GM19468 (cell line): ENCODE measurements around the gene KBTBD8.

Experiments used
- ATAC-seq: cut with Tn5 transposase; IDR thresholded peaks from one replicate; pipeline ENCODE4 v1.9.1; 2021; ENCODE audit warnings: mild to moderate bottlenecking, moderate library complexity, moderate number of reproducible peaks; ENCODE audit not compliant: unreplicated experiment; ENCODE audit errors: extremely low read depth

KBTBD8 gene

GRCh38 chr3:66996696-66997095 is 1.4 kb upstream of the KBTBD8 start:
- no peak for ATAC-seq

DNA sequence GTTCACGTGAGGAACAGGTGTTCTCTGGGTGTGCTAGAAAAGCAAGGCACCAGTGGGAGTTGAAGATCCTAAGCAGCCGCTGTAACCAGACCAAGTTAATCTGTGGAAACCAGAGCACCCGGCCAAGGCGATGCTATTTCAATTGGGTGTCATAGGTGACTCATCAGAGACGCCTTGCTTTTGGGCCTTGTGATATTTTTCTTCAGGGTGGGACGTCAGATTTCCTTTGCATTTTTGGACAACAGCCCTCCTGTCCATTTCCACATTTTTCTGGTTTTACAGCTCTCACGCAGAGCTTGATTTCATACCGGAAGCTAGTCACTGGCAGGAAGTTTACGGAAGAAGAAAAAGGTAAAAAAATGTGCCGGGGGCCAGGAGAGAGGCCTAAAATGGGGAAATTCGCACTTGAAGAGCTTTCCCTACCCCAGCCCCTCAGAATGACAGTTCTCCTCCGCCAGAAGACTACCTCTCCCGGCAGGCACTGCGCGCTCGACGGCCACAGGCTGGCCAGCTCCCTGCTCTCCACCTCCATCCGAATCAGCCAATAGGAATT is 471 bp upstream of the KBTBD8 start:
- ATAC-seq = no peak

DNA sequence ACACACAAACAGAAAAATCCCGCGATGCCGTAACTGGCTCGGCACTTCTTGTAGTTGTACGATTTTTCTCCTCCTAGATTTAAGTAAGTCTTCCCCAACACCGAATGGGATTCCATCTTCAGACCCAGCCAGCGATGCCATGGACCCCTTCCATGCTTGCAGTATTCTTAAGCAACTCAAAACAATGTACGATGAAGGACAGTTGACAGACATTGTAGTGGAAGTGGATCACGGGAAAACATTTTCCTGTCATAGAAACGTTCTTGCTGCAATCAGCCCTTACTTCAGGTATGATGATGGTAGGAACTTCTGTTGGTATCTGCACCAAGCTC is 763 bp downstream of the KBTBD8 start:
- no peak for ATAC-seq

- ATAC-seq = peak; percentile 44
These were observed 1.9 kb downstream of the KBTBD8 start for GRCh38 chr3:67000009-67000408.

GRCh38 chr3:67001086-67001861 is 3.2 kb downstream of the KBTBD8 start:
- ATAC-seq = no peak

GRCh38 chr3:67005974-67006373 is 7.9 kb downstream of the KBTBD8 start:
- no peak for ATAC-seq

- no peak for ATAC-seq
These were observed 8.4 kb downstream of the KBTBD8 start for GRCh38 chr3:67006460-67006859.

DNA sequence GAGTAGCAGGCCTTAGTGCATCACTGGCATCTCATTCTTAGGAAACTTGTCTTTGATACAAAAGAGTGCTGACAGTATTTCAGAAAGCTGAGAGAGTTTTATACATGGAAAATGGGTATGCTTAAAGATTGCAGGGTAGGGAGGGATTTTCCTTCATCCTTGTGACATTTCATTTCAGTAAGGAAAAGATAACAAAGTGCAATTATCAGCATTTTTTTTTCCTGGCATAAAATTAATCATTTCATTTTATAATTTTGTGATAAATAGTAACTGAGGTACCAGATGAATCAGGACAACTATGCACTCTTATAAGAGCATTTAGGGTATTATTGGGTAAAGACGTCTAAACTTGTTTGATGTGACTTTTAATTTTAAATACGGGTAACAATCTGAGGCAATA is 10.3 kb downstream of the KBTBD8 start:
- no peak for ATAC-seq

DNA sequence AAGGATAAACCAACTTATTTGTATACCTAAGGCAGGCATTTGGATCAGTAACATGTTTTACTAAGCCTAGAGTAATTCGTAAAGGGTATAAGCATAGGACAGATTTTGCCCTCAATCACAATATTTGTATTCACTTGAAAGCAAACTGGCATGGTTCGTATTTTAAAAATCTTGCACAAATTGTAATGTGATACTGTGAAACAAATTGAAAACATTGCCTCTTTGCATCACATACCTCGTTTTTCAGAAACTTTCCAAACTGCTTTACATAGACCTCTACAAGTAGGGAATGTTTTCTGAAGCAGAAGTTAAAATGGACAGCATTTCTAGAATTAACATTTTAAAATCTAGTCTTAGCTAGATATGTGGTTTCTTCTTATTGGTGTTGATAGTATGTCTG is 11.6 kb downstream of the KBTBD8 start:
- ATAC-seq = no peak

DNA sequence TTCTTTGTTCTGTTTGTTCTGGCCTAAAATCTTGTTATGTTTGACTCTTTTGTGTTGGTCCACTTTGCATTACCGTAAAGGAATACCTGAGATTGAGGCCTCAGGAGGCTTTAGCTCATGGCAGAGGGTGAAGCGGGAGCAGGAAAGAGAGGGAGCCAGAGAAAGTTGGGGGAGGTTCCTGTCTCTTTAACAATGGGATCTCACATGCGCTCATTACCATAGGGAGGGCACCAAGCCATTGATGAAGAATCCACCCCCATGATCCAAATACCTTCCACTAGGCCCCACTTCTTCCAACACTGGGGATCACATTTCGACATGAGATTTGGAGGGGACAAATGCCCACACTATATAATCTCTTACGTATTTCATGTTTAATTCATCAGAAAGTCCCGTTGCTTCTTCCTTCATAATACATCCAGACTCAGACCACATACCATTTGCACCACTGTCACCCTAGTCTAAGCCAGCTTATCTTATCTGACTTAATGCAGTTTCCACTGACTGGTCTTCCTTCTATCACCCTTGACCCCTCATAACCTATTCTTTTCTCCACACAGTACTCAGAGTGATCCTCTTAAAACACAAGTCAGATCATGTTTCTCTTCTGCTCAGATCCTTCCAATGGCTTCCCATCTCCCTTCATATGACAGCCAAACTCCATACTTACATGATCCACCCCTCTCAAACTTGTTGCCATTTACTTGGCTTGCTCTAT is 13.5 kb downstream of the KBTBD8 start:
- no peak for ATAC-seq

DNA sequence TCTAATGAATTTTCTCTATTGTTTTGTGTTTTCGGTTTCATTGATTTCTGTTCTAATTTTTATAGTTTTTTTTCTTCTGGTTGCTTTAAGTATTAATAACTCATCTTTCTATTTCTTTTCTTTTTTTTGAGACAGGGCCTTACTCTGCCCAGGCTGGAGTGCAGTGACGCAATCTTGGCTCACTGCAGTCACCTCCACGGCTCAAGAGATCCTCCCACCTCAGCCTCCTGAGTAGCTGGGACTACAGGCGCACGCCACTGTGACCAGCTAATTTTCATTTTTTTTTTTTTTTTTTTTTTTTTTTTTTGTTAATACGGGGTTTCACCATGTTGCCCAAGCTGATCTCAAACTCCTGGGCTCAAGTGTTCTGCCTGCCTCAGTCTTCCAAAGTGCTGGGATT is 14.5 kb downstream of the KBTBD8 start:
- no peak for ATAC-seq

DNA sequence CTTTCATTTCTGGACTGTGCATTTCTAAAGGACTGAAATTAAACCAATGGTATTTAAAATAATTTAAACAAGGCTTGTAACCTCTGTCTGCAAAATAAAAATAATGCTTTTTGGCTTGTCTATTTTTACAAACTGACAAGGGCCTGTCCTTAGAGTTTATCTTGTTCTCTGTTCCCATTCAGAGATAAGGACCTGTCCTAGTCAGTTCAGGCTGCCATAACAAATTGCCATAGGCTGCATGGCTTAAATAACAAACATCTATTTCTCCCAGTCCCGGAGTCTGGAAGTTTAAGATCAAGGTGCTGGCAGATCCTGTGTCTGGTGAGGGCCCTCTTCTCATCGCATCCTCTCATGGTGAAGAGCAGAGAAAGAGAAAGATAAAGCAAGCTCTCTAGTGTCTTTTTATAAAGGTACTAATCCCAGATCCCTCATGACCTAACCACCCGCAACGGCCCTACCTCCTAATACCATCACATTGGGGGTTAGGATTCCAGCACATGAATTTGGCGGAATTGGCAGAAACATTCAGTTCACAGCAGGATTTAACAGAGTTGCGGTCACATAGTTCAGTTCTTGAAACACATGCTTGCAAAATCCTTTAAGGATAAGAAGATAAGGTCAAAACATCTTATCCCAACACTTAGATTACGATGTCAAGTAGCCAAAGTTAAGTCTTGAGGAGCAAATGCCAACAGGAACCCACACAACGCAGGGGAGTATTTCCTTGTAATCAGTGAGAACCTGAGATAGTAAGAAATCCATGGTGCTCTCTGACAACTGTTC is 17.8 kb downstream of the KBTBD8 start:
- no peak for ATAC-seq

DNA sequence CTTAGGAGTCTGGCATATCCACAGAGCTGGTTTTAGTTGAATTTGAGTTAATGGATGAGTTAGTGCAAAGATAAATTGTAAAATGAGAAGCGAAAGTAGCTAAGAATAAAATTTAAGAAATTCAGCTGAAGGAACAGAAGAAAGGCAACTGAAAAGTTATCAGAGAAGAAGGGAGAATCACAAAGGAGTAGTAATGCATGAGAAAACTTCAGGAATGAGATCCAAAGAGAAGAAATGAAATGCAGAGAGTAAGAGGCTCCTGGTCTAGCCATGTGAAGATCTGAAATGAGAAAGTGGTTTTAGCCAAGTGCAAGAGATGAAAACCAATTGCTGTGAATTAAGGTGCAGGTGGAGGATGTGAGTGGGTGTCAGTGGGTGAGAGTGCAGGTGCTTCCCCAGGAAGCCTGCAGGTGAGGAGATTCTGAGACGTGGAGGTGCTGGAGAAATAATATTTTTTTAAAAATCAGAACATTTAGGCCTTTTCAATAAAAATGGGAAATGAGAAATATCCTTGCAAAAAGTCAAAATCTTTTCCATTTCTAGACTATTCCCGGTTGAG is 18.5 kb downstream of the KBTBD8 start:
- ATAC-seq = no peak

- ATAC-seq = no peak
These were observed 19.1 kb downstream of the KBTBD8 start for GRCh38 chr3:67017211-67017610.

DNA sequence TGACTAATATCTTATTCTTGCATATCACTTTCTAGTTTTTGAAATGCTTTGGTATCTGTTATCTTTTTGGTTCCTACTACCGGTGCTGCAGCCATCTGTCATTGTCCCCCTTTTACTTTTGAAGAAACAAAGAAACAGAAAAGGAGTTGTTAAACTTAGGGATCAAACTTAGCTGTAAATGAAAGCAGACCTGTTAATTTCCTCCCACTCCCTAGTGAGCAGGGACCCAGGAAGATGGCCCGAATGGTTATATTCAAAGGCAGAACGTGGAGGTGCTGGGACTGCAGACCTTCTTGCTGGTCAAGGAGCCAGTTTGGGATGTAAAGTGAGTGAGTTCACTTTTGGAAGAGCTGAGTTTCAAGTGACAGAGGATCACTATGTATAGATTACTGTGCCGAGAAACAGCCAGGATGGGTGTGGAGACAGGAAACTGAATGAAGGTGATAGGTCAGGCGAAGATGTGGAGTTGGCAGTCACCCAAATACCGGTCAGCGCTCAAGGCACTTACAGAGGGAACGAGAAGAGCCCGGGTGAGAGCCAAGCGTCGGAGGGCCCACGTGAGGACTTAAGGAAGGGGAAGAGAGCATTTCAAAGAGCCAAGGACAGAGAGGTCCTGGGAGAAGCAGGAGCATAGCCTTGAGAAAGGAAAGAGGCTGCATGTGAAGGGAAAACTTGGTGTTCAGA is 20.1 kb downstream of the KBTBD8 start:
- no peak for ATAC-seq

DNA sequence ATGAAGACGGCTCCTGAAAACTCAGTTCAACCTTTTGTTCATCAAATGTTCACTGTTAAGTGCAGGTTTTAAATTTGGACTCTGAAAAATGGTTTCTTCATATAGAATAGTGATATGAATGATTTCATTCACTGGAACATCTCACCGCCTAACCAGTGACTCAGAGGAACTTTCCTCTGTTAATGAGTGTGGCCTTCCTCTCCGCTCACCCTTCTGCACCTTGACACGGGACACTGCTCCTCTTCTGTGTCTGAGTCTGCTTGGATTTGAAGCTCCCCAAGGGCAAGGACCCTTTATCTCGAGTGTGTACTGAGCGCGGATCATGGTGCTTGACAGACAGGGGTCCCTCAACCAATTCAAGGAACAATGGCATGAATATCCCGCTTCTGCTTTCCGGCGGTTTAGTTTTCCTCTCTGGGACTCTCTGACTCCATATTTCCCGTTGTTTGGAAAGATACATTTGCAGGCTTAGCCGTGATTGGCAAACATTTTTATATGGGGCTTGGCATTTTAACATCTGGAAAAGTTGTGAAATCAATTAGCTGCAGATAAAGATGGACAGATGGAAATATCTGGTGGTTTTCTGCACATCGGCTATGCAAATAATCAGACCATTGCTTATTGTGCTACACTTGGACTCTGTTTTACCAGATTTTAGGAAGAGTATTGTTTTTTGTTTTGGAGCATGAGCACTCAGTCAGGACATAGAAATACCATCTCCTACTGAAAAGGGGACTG is 20.9 kb downstream of the KBTBD8 start:
- no peak for ATAC-seq

DNA sequence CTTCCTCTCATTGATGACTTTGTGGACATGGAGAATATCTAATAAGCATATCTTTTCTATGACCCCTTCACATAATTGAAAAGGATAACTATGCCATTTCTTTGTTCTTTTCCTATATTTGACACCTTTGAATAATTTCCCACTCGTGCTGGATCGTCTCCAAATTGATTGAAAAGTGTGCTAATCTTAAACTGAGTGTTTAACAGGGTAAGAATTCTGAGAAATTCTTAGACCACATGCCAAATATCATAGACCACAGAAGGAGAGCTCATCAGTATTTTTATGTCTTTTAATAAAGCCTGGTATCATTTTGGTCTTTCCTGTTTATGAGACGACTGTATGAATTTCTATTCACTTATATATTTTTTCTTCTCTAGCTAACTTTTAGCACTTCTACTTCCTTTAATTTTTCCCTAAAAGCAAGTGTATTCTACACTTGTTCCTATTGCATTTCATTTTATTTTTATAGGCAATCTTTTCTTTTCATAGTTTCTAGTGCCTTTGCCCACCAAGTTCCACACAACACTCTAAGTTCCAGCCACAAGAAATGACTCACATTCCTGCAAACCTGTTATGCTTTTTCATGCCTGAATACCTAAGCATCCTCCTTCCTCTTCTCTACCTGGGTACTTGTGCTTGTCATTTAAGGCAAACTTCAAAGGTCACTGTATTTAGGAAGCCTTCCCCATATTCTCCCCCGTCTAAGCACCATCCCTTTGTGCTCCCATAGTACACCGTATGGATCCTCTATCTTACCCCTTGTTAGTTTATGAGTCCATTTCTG is 30.1 kb downstream of the KBTBD8 start:
- ATAC-seq = no peak
